ENCODE results near the gene LRRC8E.
A peak's percentile ranks its signal among the peaks of the same experiment; 100 is the strongest.

The LRRC8E gene

DNA sequence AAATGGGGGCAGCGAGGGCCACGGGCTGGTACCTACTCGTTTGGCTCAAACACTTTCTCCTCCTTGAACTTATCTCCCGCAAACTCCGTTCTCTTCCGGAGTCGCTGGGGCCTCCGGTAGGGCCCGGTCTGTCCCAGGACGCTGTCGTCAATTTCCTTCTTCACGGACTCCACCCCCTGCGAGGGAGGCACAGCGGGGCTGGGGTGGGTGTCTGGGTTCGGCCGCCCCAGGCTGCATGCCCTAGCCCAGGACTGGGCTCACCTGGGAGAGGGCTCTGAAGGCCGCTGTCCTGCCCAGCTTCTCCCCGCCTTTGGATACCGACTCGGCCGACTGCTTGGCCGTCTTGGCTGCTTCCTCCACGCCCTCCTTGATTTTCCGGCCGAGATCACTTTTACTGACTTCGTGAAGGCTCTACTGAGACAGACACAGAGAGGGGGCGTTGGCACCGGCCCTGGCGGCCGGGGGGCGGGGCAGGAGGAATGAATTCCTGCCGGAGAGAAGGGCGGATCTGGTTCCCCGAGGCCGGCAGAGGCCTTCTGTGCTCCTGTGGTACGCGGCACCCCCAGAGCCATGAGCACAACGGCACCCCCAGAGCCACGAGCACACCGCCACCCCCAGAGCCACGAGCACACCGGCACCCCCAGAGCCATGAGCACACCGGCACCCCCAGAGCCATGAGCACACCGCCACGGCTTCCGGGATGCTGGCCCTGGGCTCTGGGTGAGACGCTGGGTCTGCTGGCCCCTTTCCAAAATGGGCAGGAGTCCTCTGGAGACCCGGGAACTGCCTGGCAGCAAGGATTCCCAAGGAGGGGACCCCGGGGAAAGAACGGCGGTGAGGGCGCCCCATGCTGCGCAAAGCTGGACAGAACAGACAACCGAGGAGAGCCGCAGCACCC, 45.8 kb downstream of the LRRC8E start:
- no peak for DNase-seq

DNA sequence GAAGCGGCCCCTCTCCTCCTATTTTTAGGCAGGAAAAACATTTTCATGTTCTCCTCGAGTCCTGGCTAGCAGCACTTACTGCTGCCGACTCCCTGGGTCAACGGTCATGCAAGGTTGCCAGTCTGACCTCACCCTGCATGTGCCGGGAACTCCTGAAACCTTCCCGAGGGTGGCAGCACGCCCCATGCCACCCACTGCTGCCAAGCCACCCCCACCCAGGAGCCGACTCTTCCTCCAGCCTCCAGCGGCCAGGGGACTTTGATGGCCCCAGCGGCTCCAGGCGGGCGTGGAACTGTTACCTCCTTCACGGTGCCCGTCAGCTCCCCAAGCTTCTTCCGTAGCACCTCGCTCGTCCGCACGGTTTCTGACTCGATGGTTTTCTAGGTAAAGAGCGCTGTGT, 46.5 kb downstream of the LRRC8E start:
- no peak for DNase-seq

DNA sequence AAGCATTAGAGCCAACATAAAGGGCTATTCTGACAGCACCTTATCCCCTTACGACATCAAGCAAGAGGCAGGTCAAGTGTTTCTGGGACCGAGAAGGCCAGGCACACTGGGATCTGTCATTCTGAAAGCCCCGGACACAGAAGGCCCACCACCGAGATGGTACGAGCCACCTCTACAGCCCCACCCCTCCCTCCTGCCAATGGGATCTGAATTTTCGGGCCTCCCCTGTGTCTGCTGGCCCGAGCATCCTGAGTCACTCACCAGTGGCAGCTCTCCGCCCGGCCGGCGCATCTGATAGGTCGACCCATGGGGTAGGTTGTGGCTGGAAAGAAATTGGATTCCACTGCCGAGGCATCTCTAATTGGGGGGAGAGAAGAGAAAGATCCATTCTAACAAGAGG, 52.5 kb downstream of the LRRC8E start:
- DNase-seq: no peak

DNA sequence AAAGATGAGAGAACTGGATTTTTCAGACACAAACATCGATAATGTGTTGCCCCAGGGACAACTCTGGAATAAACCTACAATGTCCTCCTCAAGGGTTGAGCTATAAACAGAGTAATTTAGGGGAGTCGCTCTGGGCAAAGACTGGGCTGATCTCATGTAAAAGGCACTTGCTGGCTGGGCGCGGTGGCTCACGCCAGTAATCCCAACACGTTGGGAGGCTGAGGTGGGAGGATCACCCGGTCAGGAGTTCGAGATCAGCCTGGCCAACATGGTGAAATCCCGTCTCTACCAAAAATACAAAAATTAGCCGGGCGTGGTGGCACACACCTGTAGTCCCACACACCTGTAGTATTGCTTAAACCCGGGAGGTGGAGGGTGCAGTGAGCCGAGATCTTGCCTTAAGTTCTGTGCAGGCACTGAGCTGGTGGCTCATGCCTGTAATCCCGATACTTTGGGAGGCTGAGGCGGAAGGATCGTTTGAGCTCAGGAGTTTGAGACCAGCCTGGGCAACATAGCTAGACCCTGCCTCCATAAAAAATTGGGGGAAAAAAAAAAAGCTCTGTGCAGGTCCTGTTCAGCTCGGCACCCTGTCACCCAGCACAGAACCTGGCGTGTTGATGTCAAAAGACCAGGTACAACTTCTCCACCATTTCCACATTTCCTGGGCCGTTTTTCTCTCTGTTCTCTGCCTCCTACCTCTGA, 53.7 kb downstream of the LRRC8E start:
- no peak for DNase-seq

DNA sequence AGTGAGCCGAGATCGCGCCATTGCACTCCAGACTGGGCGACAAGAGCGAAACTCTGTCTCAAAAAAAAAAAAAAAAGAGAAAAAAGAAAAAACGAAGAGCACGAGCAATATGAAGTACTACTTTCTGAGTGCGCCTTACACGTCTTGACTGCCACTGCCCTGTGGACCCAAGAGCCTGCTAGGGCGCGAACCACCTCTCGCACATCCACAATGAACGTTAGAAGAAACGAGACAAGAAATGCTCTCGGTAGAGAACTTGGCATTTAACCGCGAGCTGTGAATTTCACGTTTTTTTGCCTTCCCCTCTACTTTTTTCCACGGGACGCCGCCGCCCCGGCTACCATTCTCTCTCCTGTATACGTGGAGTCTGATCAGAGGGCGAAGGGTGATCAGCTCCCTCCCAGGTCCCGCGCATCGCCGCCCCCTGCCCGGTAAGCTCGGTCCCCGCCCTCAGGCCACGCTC, 54.7 kb downstream of the LRRC8E start:
- DNase-seq: no peak

DNA sequence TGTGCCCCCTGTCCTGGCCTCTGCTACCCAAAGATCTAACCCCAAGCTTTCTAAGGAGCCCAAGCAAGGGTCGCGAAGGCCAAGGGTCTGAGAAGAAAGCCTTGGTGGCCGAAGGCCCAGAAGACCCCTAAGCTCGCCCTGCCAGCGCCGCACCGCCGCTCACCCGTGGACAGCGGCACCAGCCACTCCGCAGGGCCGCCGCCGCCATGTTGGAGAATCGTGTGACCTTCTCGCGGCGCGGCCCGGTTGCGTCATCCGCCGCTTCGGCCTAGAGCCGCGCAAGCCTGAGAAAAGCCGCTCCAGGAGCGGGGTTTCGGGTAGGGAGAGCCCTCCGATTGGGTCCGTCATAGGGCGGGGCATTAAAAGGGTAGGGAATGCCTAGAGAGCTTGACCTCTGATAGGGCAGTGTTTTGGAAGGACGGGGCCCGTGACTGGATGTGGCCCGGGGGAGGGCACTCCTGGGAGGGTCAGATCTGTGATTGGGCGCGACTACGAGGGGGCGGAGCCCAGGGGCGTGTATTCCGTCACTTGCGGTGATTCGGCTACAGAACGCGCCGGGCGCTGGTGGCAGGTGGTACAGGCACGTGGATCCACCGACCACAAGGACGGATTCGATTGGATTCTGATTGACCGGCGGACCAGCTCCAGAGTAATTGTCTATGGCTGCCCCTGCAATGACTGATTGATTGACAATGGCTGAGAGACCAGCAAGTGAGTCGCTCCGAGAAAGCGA, 55.3 kb downstream of the LRRC8E start, which contains the start of gene TIMM44:
TIMM44 (minus strand) TSS at position 223 of the 733 bp plus-strand sequence; CDS start at position 208, 15 bp downstream.
- DNase-seq: peak; percentile 94

DNA sequence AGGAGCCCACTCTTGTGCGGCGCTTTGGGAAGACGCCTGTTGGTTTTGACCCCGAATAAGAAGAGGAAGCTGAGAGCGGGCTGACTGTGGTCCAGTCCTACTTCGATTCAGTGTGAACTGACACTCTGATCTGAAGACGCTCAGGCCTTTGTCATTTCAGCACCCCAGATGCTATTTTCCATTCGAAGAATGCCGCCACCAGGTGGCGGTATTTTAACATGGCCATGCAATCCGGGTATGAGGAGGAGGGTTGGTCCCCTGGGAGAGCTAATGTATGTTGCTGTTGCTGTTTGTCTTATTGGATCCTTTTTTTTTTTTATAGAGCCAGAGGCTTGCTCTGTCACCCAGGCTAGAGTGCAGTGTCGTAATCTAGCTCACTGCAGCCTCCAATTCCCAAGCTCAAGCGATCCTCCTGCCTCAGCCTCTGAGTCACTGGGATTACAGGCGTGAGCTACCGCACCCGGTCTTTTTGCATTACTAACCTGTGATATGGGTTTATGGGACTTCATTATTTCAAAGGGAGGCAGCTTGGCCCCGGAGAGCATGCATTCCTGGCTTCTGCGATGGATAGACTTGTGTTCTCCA, 56.0 kb downstream of the LRRC8E start:
- DNase-seq: no peak

DNA sequence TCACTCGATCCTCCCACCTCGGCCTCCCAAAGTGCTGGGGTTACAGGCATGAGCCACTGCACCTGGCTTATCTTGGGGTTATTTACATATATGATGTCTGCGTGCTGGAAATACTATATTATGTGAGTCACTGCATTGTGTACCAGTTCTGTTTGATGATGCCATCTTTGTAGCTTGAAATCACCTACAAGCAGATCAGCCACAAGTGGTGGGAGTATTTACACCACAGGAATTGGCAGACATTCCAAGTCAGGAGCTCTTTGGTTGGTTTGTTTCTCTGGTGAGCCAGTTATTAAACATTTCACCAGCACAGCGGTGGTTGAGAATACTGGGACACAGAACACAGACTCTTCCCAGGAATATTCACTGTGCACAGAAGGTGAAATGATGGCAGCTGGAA, 59.6 kb downstream of the LRRC8E start:
- DNase-seq: no peak
